ENCODE measurements around the gene POLR2A. TPM values are rescaled to one million over a fixed set of nuclear protein-coding genes. Genes with fewer than 3 reads are reported as not detected.

POLR2A gene
- total and polyA plus RNA-seq, 2 of the 13 experiments (the other 11 are each of a cell fraction or from before 2014, with no cell fraction given), result 17.8 to 18.3 TPM

DNA sequence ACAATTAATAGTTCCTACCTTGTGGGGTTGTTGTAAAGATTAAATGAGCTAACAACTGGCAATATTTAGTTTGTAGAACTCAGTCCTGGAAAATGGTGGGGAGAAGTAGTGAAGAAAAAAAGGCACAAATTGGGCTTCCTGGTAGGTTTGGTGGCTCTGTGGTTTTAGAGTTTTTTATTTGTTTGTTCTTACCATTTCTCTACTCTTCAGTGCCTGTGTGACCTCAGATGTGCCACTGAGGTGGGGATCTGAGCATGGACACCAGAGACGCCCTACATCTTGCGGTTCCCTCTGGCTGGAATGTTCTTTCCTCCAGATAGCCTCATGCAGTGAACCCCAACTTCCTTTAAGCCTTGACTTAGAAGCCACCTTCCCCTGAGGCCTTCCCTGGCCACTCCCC is 12.4 kb upstream of the POLR2A start:
- no peak overlapping the region for H3K9ac ChIP-seq (ENCODE audit: insufficient read depth, low read depth, low read length)
- H3K4me2 ChIP-seq (ENCODE audit: low read depth, low read length), result no peak overlapping the region
- in situ Hi-C loops (cut with HindIII; ENCODE audit: extremely low pct_ligation_motif_present, low pct_unique_long_range_greater_than_20kb), result no loop called here
- no peak for FAIRE-seq
- WGBS (ENCODE audit: low lambda C conversion rate), result 100% methylated on average over 2 of the region's 2 CpGs
- no peak for ATAC-seq
- peaks cover 59% of the 10 kb centered on the region for H3K4me1 ChIP-seq (ENCODE audit: insufficient read depth, low read length)
- no peaks in the 10 kb centered on the region for H3K27me3 ChIP-seq (ENCODE audit: control insufficient read depth in 1 of 2, insufficient read depth in 2 of 2, low read length in 2 of 2)
- H4K20me1 ChIP-seq (ENCODE audit: insufficient read depth, low read length), result peaks cover 24% of the 10 kb centered on the region
- no peaks in the 10 kb centered on the region; a peak in 1 of 5 replicates for H3K36me3 ChIP-seq (replicated peaks in 1 of 2; ENCODE audit: control insufficient read depth in 1 of 2, insufficient read depth in 2 of 2, low read length in 2 of 2)
- TF ChIP-seq, protein P1, sequence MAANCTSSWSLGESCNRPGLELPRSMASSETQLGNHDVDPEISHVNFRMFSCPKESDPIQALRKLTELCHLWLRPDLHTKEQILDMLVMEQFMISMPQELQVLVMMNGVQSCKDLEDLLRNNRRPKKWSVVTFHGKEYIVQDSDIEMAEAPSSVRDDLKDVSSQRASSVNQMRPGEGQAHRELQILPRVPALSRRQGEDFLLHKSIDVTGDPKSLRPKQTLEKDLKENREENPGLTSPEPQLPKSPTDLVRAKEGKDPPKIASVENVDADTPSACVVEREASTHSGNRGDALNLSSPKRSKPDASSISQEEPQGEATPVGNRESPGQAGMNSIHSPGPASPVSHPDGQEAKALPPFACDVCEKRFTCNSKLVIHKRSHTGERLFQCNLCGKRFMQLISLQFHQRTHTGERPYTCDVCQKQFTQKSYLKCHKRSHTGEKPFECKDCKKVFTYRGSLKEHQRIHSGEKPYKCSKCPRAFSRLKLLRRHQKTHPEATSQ (CRISPR knock-in tag; IDR thresholded peaks at IDR 0.05; ENCODE audit: borderline replicate concordance), result no peak
- TF ChIP-seq CENPBD1 (CRISPR knock-in tag; IDR thresholded peaks at IDR 0.05; ENCODE audit: borderline replicate concordance, low read depth) (no peak), ZNF567 (CRISPR knock-in tag; IDR thresholded peaks at IDR 0.05; ENCODE audit: borderline replicate concordance) (no peak), EZH2 (conservative IDR thresholded peaks at IDR 0.05; ENCODE audit: low read depth, low read length) (no peak), ZNF318 (CRISPR knock-in tag; IDR thresholded peaks at IDR 0.05) (no peak)
- H3K79me2 ChIP-seq (ENCODE audit: insufficient read depth, low read length), result peaks cover 34% of the 10 kb centered on the region
- intact Hi-C loops (cut with micrococcal nuclease; ENCODE audit: unreplicated experiment), result no loop called here
- no peak for DNase-seq (ENCODE audit: low spot score)
- BruUV-seq (replicated peaks), result TSS peak; percentile 22
- ChIA-PET POLR2A (interaction anchor here (0.7 kb wide), 2 partner anchors 26 to 414 kb away, joined by 3 read pairs; no protein-coding TSS in a partner anchor), CTCF (ENCODE audit: low intra/inter-chr PET ratio, low total read pairs) (no interaction called here)
- no peaks in the 10 kb centered on the region for H3K9me3 ChIP-seq (ENCODE audit: low read length)
- H3K4me3 ChIP-seq (replicated peaks in 1 of 3; ENCODE audit: insufficient read depth in 1 of 3, low read depth in 2 of 3, low read length in 3 of 3), result no peak overlapping the region
- no peak overlapping the region for H3K27ac ChIP-seq (ENCODE audit: extremely low read length, insufficient read depth, low read length)
- H2AFZ ChIP-seq (ENCODE audit: low read length), result no peak overlapping the region

Data from HepG2 (cell line).